Ovary (tissue), 9 donors: ENCODE data around the gene CACNG7. TPM values are rescaled to one million over a fixed set of nuclear protein-coding genes. Genes with fewer than 3 reads are reported as not detected.

ENCODE experiments used
- DNase-seq, 5 donors: peaks; one replicate each; pipeline ENCODE4 v3.0.0-alpha.2; 2019 to 2020
- H3K27ac ChIP-seq, 2 donors: fragments of 200-600 bp; one replicate each; pipeline versions ENCODE4 v1.5.1 to v1.8.0; 2019 to 2022
- H3K27me3 ChIP-seq: fragments of 200-600 bp; one replicate; pipeline ENCODE4 v1.8.0; 2022
- H3K36me3 ChIP-seq: fragments of 200-600 bp; sonication (generic); one replicate; pipeline ENCODE4 v1.5.1; 2019
- H3K4me1 ChIP-seq: one replicate; pipeline ENCODE4 v1.8.1; 2013; ENCODE audit warnings: mild to moderate bottlenecking, moderate library complexity; ENCODE audit not compliant: insufficient read depth
- H3K4me3 ChIP-seq: fragments of 200-600 bp; sonication (generic); one replicate; pipeline ENCODE4 v1.5.1; 2017
- H3K9me3 ChIP-seq, 2 donors: fragments of 200-600 bp in 1 of 2; sonication (generic) in 1 of 2; one replicate each; pipeline versions ENCODE4 v1.5.1 to v1.8.1; 2013 to 2019; ENCODE audit warnings: mild to moderate bottlenecking in 1 of 2, moderate library complexity in 1 of 2
- CTCF ChIP-seq, 3 donors: fragments of 450-650 bp in 2 of 3; fragments of 200-600 bp in 1 of 3; IDR thresholded peaks; one replicate each; pipeline versions ENCODE4 v1.5.1 to v1.8.0; 2016 to 2022; ENCODE audit warnings: antibody characterized with exemption in 3 of 3, mild to moderate bottlenecking in 1 of 3
- EP300 ChIP-seq: sonication (generic); formaldehyde crosslinking; IDR thresholded peaks from one replicate; pipeline ENCODE4 v1.6.1; 2017; ENCODE audit warnings: antibody characterized with exemption
- POLR2A ChIP-seq: fragments of 450-650 bp; IDR thresholded peaks from one replicate; pipeline ENCODE4 v1.6.1; 2017; ENCODE audit warnings: antibody characterized with exemption, mild to moderate bottlenecking, moderate library complexity
- WGBS, 3 donors: extraction: QIAGEN DNeasy Blood & Tissue Kit in 1 of 3; methylation state at CpG; one replicate each; pipeline versions ENCODE4 v1.1.5 to v1.1.7; 2013 to 2017; 5-methylcytosine and 5-hydroxymethylcytosine counted together
- intact Hi-C, 4 donors: fragments of 100-400 bp; cut with DNase I; formaldehyde crosslinking; loops; one replicate each; pipeline versions ENCODE4 v1.11.0 to v1.15.1; 2022 to 2023
- polyA plus RNA-seq, 2 donors: library from polyadenylated mRNA; stranded (reverse); fragments of 200-250 nt in 1 of 2; fragments of 350-450 nt in 1 of 2; fragmentation: Illumina TruSeq in 1 of 2; extraction: RNeasy Lipid Tissue Mini Kit (QIAGEN cat#74804) in 1 of 2; gene quantifications; one replicate each; pipeline ENCODE4 v1.2.3, GENCODE V29; 2013 to 2014
- total RNA-seq, 7 donors: library from RNA; depleted of rRNA in 2 of 7; stranded (reverse); fragments of >200 nt in 2 of 7; fragmentation: NEBNext Ultra II Directional in 3 of 7; extraction: Animal tissue kit (Norgen Biotek cat#: 25700) in 3 of 7; gene quantifications; one replicate each; pipeline versions ENCODE4 v1.1.0 to v1.2.4, GENCODE V29; 2016 to 2023
- donor health status: DM: no; HTN: no; CAD: no; lungs with moderate emphysema.
- donor health status: DM: no; HTN: no; CAD: no.
- donor health status: Bipolar disorder and iron deficiency.
- donor health status: DM: yes; HTN: yes; CAD: no.
- donor health status: DM: no; HTN: no; CAD: no.
- donor health status: DM: yes; HTN: yes; CAD: no.

The CACNG7 gene
- total and polyA plus RNA-seq, 9 donors, result 0.02 TPM; not detected in 8

DNA sequence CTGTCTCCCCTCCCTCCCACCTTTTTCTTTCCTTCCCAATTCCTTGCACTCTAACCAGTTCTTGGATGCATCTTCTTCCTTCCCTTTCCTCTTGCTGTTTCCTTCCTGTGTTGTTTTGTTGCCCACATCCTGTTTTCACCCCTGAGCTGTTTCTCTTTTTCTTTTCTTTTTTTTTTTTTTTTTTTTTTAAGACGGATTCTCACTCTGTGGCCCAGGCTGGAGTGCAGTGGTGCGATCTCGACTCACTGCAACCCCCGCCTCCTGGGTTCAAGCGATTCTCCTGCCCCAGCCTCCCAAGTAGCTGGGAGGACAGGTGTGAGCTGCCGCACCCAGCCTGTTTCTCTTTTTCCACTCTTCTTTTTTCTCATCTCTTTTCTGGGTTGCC, 34.5 kb upstream of the CACNG7 start:
- intact Hi-C loops, result loop anchor here in 1 of 4 donors (10.0 kb wide), 1 partner anchor 240 kb away; the partner anchor contains the start of genes PRPF31 and TFPT
- H3K27me3 ChIP-seq, result no peaks in the 10 kb centered on the region
- TF ChIP-seq POLR2A (no peak), CTCF (IDR thresholded peaks at IDR 0.05) (no peak), EP300 (no peak)
- H3K4me3 ChIP-seq, result no peak overlapping the region
- WGBS, 3 donors, result 55 to 80% (median 63%) methylated on average over 6 of the region's 6 CpGs
- no peaks in the 10 kb centered on the region for H3K9me3 ChIP-seq
- no peaks in the 10 kb centered on the region for H3K36me3 ChIP-seq
- no peak for DNase-seq
- no peak overlapping the region for H3K27ac ChIP-seq
- H3K4me1 ChIP-seq, result peaks cover 6% of the 10 kb centered on the region

DNA sequence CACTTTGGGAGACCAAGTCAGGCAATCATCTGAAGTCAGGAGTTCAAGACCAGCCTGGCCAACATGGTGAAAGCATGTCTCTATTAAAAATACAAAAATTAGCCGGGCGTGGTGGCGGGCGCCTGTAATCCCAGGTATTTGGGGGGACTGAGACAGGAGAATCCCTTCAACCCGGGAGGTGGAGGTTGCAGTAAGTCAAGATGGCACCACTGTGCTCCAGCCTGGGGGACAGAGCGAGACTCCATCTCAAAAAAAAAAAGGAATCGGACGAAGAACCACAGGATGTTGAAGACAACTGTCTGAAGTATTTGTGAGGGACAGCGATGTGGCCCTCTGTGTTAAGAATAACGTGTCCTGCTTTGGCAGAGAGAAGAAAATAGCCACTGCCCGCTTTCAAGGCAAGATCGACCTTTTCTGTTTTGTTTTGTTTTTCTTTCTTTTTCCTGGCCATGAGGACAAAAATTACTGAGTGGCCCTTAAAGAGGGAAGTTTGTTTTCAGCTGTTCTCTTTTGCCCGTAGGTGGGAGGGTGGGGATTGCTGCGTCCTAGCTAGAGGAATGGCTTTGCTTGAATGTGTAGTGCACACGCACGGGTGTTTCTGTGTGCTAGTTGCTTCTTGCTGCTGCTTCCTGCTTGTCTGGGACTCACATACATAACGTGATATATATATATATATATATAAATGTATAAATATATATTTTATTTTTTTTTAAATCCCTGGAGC, 33.3 kb upstream of the CACNG7 start:
- Histone ChIP-seq H3K4me1 (peaks cover 5% of the 10 kb centered on the region), H3K9me3 (no peaks in the 10 kb centered on the region), H3K4me3 (no peak overlapping the region), H3K36me3 (no peaks in the 10 kb centered on the region), H3K27ac (no peak overlapping the region), H3K27me3 (no peaks in the 10 kb centered on the region)
- no peak for TF ChIP-seq EP300
- no peak for TF ChIP-seq CTCF (IDR thresholded peaks at IDR 0.05)
- no peak for TF ChIP-seq POLR2A
- intact Hi-C loops, result loop anchor here in 1 of 4 donors (10.0 kb wide), 1 partner anchor 239 kb away; the partner anchor contains the start of genes PRPF31 and TFPT
- DNase-seq, result no peak
- WGBS, 3 donors, result 68 to 80% (median 68%) methylated on average over 17 of the region's 17 CpGs

GRCh38 chr19:53876651-53877224, 32.3 kb upstream of the CACNG7 start:
- no peak overlapping the region for H3K4me3 ChIP-seq
- no peaks in the 10 kb centered on the region for H3K27me3 ChIP-seq
- H3K4me1 ChIP-seq, result peaks cover 5% of the 10 kb centered on the region
- WGBS, 3 donors, result 67 to 82% (median 70%) methylated on average over 5 to 6 of the region's 6 CpGs
- no peaks in the 10 kb centered on the region for H3K9me3 ChIP-seq
- no peak for DNase-seq
- TF ChIP-seq POLR2A (no peak), CTCF (IDR thresholded peaks at IDR 0.05) (no peak), EP300 (no peak)
- H3K36me3 ChIP-seq, result no peaks in the 10 kb centered on the region
- intact Hi-C loops, result loop anchor here in 1 of 4 donors (10.0 kb wide), 1 partner anchor 238 kb away; the partner anchor contains the start of genes PRPF31 and TFPT
- H3K27ac ChIP-seq, result no peak overlapping the region

DNA sequence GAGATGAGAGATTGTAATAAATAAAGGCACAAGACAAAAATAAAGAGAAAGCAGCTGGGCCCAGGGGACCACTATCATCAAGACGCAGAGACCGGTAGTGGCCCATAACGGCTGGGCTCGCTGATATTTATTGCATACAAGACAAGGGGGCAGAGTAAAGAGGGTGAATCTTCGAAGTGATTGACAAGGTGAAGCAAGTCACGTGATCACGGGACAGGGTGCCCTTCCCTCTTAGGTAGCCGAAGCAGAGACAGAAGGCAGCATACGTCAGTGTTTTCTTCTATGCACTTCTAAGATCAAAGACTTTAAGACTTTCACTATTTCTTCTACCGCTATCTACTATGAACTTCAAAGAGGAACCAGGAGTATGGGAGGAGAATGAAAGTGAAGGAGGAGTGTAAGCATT, 31.7 kb upstream of the CACNG7 start:
- DNase-seq, result no peak
- H3K4me1 ChIP-seq, result peaks cover 7% of the 10 kb centered on the region
- WGBS, 3 donors, result 15 to 47% (median 28%) methylated on average over 10 of the region's 10 CpGs
- H3K27me3 ChIP-seq, result no peaks in the 10 kb centered on the region
- no peaks in the 10 kb centered on the region for H3K36me3 ChIP-seq
- intact Hi-C loops, result loop anchor here in 1 of 4 donors (10.0 kb wide), 1 partner anchor 237 kb away; the partner anchor contains the start of genes PRPF31 and TFPT
- H3K27ac ChIP-seq, result no peak overlapping the region
- H3K4me3 ChIP-seq, result no peak overlapping the region
- TF ChIP-seq CTCF (IDR thresholded peaks at IDR 0.05) (no peak), EP300 (no peak)
- H3K9me3 ChIP-seq, result no peaks in the 10 kb centered on the region
